HepG2 (cell line): ENCODE results near the gene RNF175. TPM values are rescaled to one million over a fixed set of nuclear protein-coding genes. Genes with fewer than 3 reads are reported as not detected.

Experiments used
- ATAC-seq: fragments of 200-7000 bp; cut with Tn5 transposase; 3 replicates; pipeline ENCODE4 v1.9.1; 2020; ENCODE audit warnings: mild to moderate bottlenecking, moderate library complexity
- BruUV-seq: library from RNA; stranded (reverse); fragments of 400-500 nt; replicated peaks from 2 replicates; lab custom pipeline; 2021; lab: Mats Ljungman, UMichigan
- CTCF ChIA-PET: fragments of 300-600 bp; formaldehyde crosslinking; extraction: SDS; loops from one replicate; lab custom pipeline; 2021; ENCODE audit warnings: low total read pairs, inconsistent platforms, low intra/inter-chr PET ratio; lab: Yijun Ruan, JAX
- POLR2A ChIA-PET: fragments of 350-600 bp; sonication (Branson Sonifier 250); formaldehyde crosslinking; loops from one replicate; lab custom pipeline; 2020; ENCODE audit warnings: antibody characterized with exemption, inconsistent platforms; lab: Yijun Ruan, JAX
- DNase-seq: peaks from one replicate; pipeline ENCODE4 v3.0.0-alpha.2; 2015; ENCODE audit warnings: low spot score
- FAIRE-seq: peaks from 3 replicates; lab custom pipeline; 2011; peaks lifted over from hg19 to GRCh38; lab: Jason Lieb, UNC
- H2AFZ ChIP-seq: one replicate; pipeline ENCODE4 v1.6.1; 2011; ENCODE audit warnings: low read length, inconsistent platforms
- H3K27ac ChIP-seq: fragments of 300-600 bp; 3 replicates; pipeline ENCODE4 v1.8.0; 2011; ENCODE audit warnings: mixed run types, mild to moderate bottlenecking, mixed read lengths, low read length, inconsistent platforms; ENCODE audit not compliant: insufficient read depth; ENCODE audit errors: extremely low read length
- H3K27me3 ChIP-seq, 2 experiments: fragments of 200-600 bp in 1 of 2; 2 replicates in 1 of 2; 3 replicates in 1 of 2; pipeline versions ENCODE4 v1.6.0 to v1.8.0; 2011; ENCODE audit warnings: low read length in 2 of 2, mild to moderate bottlenecking in 2 of 2, moderate library complexity in 2 of 2, inconsistent platforms in 1 of 2; ENCODE audit not compliant: insufficient read depth in 2 of 2, control insufficient read depth in 1 of 2
- H3K36me3 ChIP-seq, 2 experiments: fragments of 200-600 bp in 1 of 2; replicated peaks in 1 of 2; 2 replicates in 1 of 2; 3 replicates in 1 of 2; pipeline versions ENCODE4 v1.5.1 to v1.8.0; 2011; ENCODE audit warnings: low read length in 2 of 2, inconsistent platforms in 1 of 2; ENCODE audit not compliant: insufficient read depth in 2 of 2, control insufficient read depth in 1 of 2
- H3K4me1 ChIP-seq: 2 replicates; pipeline ENCODE4 v1.5.1; 2012; ENCODE audit warnings: low read length, inconsistent platforms; ENCODE audit not compliant: insufficient read depth
- H3K4me2 ChIP-seq: 2 replicates; pipeline ENCODE4 v1.6.0; 2011; ENCODE audit warnings: low read depth, low read length, inconsistent platforms
- H3K4me3 ChIP-seq, 3 experiments: fragments of 200-600 bp in 1 of 3; sonication (generic), shearing (Covaris generic) in 1 of 3; replicated peaks in 1 of 3; 2 replicates each; pipeline ENCODE4 v1.5.1; 2011 to 2016; ENCODE audit warnings: low read length in 3 of 3, inconsistent platforms in 2 of 3, low read depth in 2 of 3, mild to moderate bottlenecking in 2 of 3, control low read depth in 1 of 3, mixed read lengths in 1 of 3; ENCODE audit not compliant: insufficient read depth in 1 of 3
- H3K79me2 ChIP-seq: one replicate; pipeline ENCODE4 v1.6.1; 2011; ENCODE audit warnings: low read length, inconsistent platforms; ENCODE audit not compliant: insufficient read depth
- H3K9ac ChIP-seq: 2 replicates; pipeline ENCODE4 v1.6.0; 2011; ENCODE audit warnings: mild to moderate bottlenecking, low read depth, low read length, inconsistent platforms; ENCODE audit not compliant: insufficient read depth
- H3K9me3 ChIP-seq: 2 replicates; pipeline ENCODE4 v1.5.1; 2012; ENCODE audit warnings: mild to moderate bottlenecking, low read length
- H4K20me1 ChIP-seq: 2 replicates; pipeline ENCODE4 v1.6.0; 2011; ENCODE audit warnings: inconsistent platforms, mild to moderate bottlenecking, low read length, moderate library complexity; ENCODE audit not compliant: insufficient read depth
- FOXC1 ChIP-seq: sonication (generic); formaldehyde crosslinking; IDR thresholded peaks from 2 replicates; pipeline ENCODE4 v1.8.0; 2022; ENCODE audit warnings: mild to moderate bottlenecking, missing genetic modification reagents, borderline replicate concordance
- HDAC2 ChIP-seq: sonication (generic); formaldehyde crosslinking; IDR thresholded peaks from 2 replicates; pipeline ENCODE4 v1.4.0; 2020; ENCODE audit warnings: missing genetic modification reagents
- MTA1 ChIP-seq: sonication (generic); formaldehyde crosslinking; IDR thresholded peaks from 2 replicates; pipeline ENCODE4 v1.4.0; 2020; ENCODE audit warnings: missing genetic modification reagents, mild to moderate bottlenecking, borderline replicate concordance
- PHB2 ChIP-seq: fragments of 450-650 bp; IDR thresholded peaks from 2 replicates; pipeline ENCODE4 v1.6.1; 2018; ENCODE audit not compliant: partially characterized antibody
- SP140L ChIP-seq: sonication (generic); formaldehyde crosslinking; IDR thresholded peaks from 2 replicates; pipeline ENCODE4 v1.4.0; 2020; ENCODE audit warnings: missing genetic modification reagents, borderline replicate concordance
- ZNF556 ChIP-seq: sonication (generic); formaldehyde crosslinking; IDR thresholded peaks from 2 replicates; pipeline ENCODE4 v1.4.0; 2020; ENCODE audit warnings: mild to moderate bottlenecking, missing genetic modification reagents, borderline replicate concordance
- ZNF720 ChIP-seq: sonication (generic); formaldehyde crosslinking; IDR thresholded peaks from 2 replicates; pipeline ENCODE4 v1.4.0; 2020; ENCODE audit warnings: missing genetic modification reagents
- WGBS: methylation state at CpG from one replicate; pipeline ENCODE4 v1.1.6; 2017; ENCODE audit warnings: low lambda C conversion rate; 5-methylcytosine and 5-hydroxymethylcytosine counted together
- in situ Hi-C: cut with HindIII; loops from 2 replicates; pipeline ENCODE4 v1.10.0; 2017; ENCODE audit warnings: low pct_unique_long_range_greater_than_20kb; ENCODE audit not compliant: extremely low pct_ligation_motif_present
- intact Hi-C: fragments of 100-400 bp; cut with micrococcal nuclease; formaldehyde crosslinking; loops from one replicate; pipeline ENCODE4 v1.10.0; 2022; ENCODE audit not compliant: unreplicated experiment
- polyA plus RNA-seq, 8 experiments: library from polyadenylated mRNA; depleted of rRNA in 3 of 8; stranded (reverse) in 7 of 8; unstranded in 1 of 8; fragments of >200 nt; fragmentation: Illumina TruSeq in 4 of 8; extraction: Trizol in 4 of 8; gene quantifications; 2 replicates each; pipeline versions ENCODE4 v1.2.1 to v1.2.3, GENCODE V29; 2011 to 2016; ENCODE audit warnings: low read depth in 4 of 8, missing spikeins in 1 of 8, mixed read lengths in 1 of 8; ENCODE audit not compliant: insufficient read depth in 1 of 8
- total RNA-seq, 5 experiments: library from RNA; depleted of rRNA; stranded (reverse); fragments of >200 nt; fragmentation: Illumina TruSeq; extraction: Trizol; gene quantifications; 2 replicates each; pipeline ENCODE4 v1.2.3, GENCODE V29; 2016; ENCODE audit warnings: low read depth in 1 of 5
- TF ChIP-seq, protein P1 (sequence below): sonication (generic); formaldehyde crosslinking; IDR thresholded peaks from 2 replicates; pipeline ENCODE4 v1.4.0; 2020; ENCODE audit warnings: missing genetic modification reagents
- TF ChIP-seq, protein P2 (sequence below): fragments of 450-650 bp; IDR thresholded peaks from 2 replicates; pipeline ENCODE4 v1.6.1; 2016
- TF ChIP-seq, protein P3 (sequence below), 2 experiments: sonication (generic) in 1 of 2; formaldehyde crosslinking in 1 of 2; IDR thresholded peaks; 2 replicates each; pipeline versions ENCODE4 v1.4.0 to v1.6.1; 2016 to 2020; ENCODE audit warnings: borderline replicate concordance in 1 of 2, low read depth in 1 of 2, mild to moderate bottlenecking in 1 of 2, missing genetic modification reagents in 1 of 2

Gene RNF175
- total and polyA plus RNA-seq, 2 of the 13 experiments (the other 11 are each of a cell fraction or from before 2014, with no cell fraction given), result not detected

DNA sequence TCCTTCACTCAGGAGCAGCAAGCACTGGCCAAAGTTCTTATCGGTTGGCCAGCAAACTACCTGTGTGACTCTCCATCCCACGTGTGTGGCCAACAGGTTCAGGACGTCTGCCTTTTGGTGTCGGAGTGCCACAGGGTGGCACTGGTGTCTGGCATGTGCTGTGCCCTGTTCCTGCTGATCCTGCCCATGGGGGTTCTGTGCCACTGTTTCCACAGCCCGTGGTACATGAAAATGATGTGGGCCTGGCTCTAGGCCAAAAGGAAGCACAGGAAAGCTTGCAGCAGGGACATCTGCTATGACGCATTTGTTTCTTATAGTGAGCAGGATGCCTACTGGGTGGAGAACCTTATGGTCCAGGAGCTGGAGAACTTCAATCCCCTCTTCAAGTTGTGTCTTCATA is 80.3 kb downstream of the RNF175 start:
- no peak for TF ChIP-seq ZNF556
- TF ChIP-seq, protein P1, sequence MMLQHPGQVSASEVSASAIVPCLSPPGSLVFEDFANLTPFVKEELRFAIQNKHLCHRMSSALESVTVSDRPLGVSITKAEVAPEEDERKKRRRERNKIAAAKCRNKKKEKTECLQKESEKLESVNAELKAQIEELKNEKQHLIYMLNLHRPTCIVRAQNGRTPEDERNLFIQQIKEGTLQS (CRISPR knock-in tag), result no peak
- TF ChIP-seq PHB2, result no peak
- no peak for TF ChIP-seq SP140L (CRISPR knock-in tag)
- TF ChIP-seq, protein P2, sequence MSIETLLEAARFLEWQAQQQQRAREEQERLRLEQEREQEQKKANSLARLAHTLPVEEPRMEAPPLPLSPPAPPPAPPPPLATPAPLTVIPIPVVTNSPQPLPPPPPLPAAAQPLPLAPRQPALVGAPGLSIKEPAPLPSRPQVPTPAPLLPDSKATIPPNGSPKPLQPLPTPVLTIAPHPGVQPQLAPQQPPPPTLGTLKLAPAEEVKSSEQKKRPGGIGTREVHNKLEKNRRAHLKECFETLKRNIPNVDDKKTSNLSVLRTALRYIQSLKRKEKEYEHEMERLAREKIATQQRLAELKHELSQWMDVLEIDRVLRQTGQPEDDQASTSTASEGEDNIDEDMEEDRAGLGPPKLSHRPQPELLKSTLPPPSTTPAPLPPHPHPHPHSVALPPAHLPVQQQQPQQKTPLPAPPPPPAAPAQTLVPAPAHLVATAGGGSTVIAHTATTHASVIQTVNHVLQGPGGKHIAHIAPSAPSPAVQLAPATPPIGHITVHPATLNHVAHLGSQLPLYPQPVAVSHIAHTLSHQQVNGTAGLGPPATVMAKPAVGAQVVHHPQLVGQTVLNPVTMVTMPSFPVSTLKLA, result no peak
- no peak for TF ChIP-seq MTA1 (CRISPR knock-in tag)
- TF ChIP-seq, protein P3, sequence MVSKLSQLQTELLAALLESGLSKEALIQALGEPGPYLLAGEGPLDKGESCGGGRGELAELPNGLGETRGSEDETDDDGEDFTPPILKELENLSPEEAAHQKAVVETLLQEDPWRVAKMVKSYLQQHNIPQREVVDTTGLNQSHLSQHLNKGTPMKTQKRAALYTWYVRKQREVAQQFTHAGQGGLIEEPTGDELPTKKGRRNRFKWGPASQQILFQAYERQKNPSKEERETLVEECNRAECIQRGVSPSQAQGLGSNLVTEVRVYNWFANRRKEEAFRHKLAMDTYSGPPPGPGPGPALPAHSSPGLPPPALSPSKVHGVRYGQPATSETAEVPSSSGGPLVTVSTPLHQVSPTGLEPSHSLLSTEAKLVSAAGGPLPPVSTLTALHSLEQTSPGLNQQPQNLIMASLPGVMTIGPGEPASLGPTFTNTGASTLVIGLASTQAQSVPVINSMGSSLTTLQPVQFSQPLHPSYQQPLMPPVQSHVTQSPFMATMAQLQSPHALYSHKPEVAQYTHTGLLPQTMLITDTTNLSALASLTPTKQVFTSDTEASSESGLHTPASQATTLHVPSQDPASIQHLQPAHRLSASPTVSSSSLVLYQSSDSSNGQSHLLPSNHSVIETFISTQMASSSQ (IDR thresholded peaks at IDR 0.05; ENCODE audit: low read depth), result no peak
- TF ChIP-seq, protein P3 (CRISPR knock-in tag; IDR thresholded peaks at IDR 0.05; ENCODE audit: borderline replicate concordance), result no peak
- no peak for TF ChIP-seq HDAC2 (CRISPR knock-in tag)
- TF ChIP-seq FOXC1 (CRISPR knock-in tag), result no peak
- no peak for TF ChIP-seq ZNF720 (CRISPR knock-in tag)
- Histone ChIP-seq H3K79me2 (no peaks in the 10 kb centered on the region), H3K27ac (no peak overlapping the region), H2AFZ (no peak overlapping the region), H3K4me2 (no peak overlapping the region), H4K20me1 (no peaks in the 10 kb centered on the region), H3K27me3 (peaks cover 0 to 2% of the 10 kb centered on the region in 2 experiments; a peak in 1 of 5 replicates), H3K4me1 (no peaks in the 10 kb centered on the region), H3K9me3 (no peaks in the 10 kb centered on the region), H3K9ac (no peak overlapping the region), H3K4me3 (no peak overlapping the region), H3K36me3 (no peaks in the 10 kb centered on the region)
- no peak for FAIRE-seq
- in situ Hi-C loops (no loop called here), intact Hi-C loops (no loop called here)
- ChIA-PET CTCF (no interaction called here), POLR2A (no interaction called here)
- no peak for DNase-seq
- no peak for ATAC-seq
- BruUV-seq, result no TSS peak
- WGBS, result 47% methylated on average over 4 of the region's 6 CpGs
